ENCODE data around the gene UGT1A6. TPM values are rescaled to one million over a fixed set of nuclear protein-coding genes. Genes with fewer than 3 reads are reported as not detected.

UGT1A6 gene
- polyA plus RNA-seq (2011; rRNA removed) (3.5 and 5.5 TPM in 2 replicates), polyA plus RNA-seq (2017; fragmentation: RNase III; extraction: RNeasy Plus Mini Kit Qiagen cat#74134 plus additional on column Dnase treatment) (2.0 to 2.9 TPM (median 2.5 TPM) in 3 replicates), polyA minus RNA-seq (2011; rRNA and poly(A)+ RNA removed) (4.1 and 4.9 TPM in 2 replicates)
- polyA plus RNA-seq (2012; cell fraction: cytosol; rRNA removed), result 0.63 and 0.67 TPM in 2 replicates
- polyA plus RNA-seq (2012; cell fraction: nucleus; rRNA removed), result 1.3 and 2.8 TPM in 2 replicates

- Histone ChIP-seq H3K4me3 (no peak within 1 kb of the TSS), H3K4me2 (no peak within 1 kb of the TSS), H3K4me1 (peaks cover 52% of the 10 kb centered on the region), H3K9me3 (peaks cover 55% of the 10 kb centered on the region), H3K27ac (peak within 1 kb of the TSS; percentile 85 to 100)
- no peak for TF ChIP-seq POLR2AphosphoS2 (conservative IDR thresholded peaks at IDR 0.05; ENCODE audit: low read length)
- TF ChIP-seq ZFP36 (IDR thresholded peaks at IDR 0.05; ENCODE audit: borderline replicate concordance, partially characterized antibody), result no peak
- no peak for TF ChIP-seq TP53 (CRISPR knock-in tag; IDR thresholded peaks at IDR 0.05)
- no peak for TF ChIP-seq EHF (CRISPR knock-in tag; IDR thresholded peaks at IDR 0.05)
- TF ChIP-seq RNF2 (IDR thresholded peaks at IDR 0.05; ENCODE audit: borderline replicate concordance, low read depth), result no peak
- no peak for TF ChIP-seq CBX8 (IDR thresholded peaks at IDR 0.05)
- no peak for TF ChIP-seq HOXA7 (CRISPR knock-in tag; IDR thresholded peaks at IDR 0.05)
- TF ChIP-seq ZNF302 (CRISPR knock-in tag; IDR thresholded peaks at IDR 0.05), result no peak
- TF ChIP-seq CHD4 (IDR thresholded peaks at IDR 0.05; ENCODE audit: borderline replicate concordance), result no peak
- TF ChIP-seq HOXB5 (CRISPR knock-in tag; IDR thresholded peaks at IDR 0.05), result no peak
- TF ChIP-seq SREBF2 (IDR thresholded peaks at IDR 0.05), result no peak
- TF ChIP-seq EHMT2 (IDR thresholded peaks at IDR 0.05; ENCODE audit: low read depth), result no peak
- FAIRE-seq (no peak), ATAC-seq (no peak), DNase-seq (ENCODE audit: low read depth in 1 of 2, low spot score in 1 of 2) (no peak)
- WGBS (ENCODE audit: missing lambda C conversion rate), result 79% methylated on average over 4 of the region's 4 CpGs
- POLR2A ChIA-PET, result interaction anchor here (1.4 kb wide), 1 partner anchor 127 kb away, joined by 3 read pairs; the partner anchor contains the start of gene USP40
- CTCF ChIA-PET, result no interaction called here
Observed at GRCh38 chr2:233692648-233693047, at the start of gene UGT1A6. Gene UGT1A6 (plus strand): TSS chr2:233692890. CDS start chr2:233693005, 115 bp downstream.

- Histone ChIP-seq H3K27ac (peak overlapping the region in 1 of 2 experiments; percentile 60; a peak in 3 of 6 replicates), H3K4me1 (no peaks in the 10 kb centered on the region), H3K4me3 (no peak overlapping the region), H3K4me2 (no peak overlapping the region), H3K9me3 (peaks cover 50% of the 10 kb centered on the region)
- 67% methylated on average over 1 of the region's 1 CpG for WGBS (ENCODE audit: missing lambda C conversion rate)
- TF ChIP-seq ESRRA (IDR thresholded peaks at IDR 0.05; ENCODE audit: borderline replicate concordance, low read length) (no peak), RCOR1 (IDR thresholded peaks at IDR 0.05; ENCODE audit: low read depth, low read length) (no peak), E2F6 (IDR thresholded peaks at IDR 0.05; ENCODE audit: borderline replicate concordance, low read depth) (no peak), RFX5 (IDR thresholded peaks at IDR 0.05) (no peak), REST (IDR thresholded peaks at IDR 0.05) (no peak), HDAC2 (IDR thresholded peaks at IDR 0.05) (no peak), PBX3 (IDR thresholded peaks at IDR 0.05) (no peak), HOXA7 (CRISPR knock-in tag; IDR thresholded peaks at IDR 0.05) (no peak), NPAS2 (CRISPR knock-in tag; IDR thresholded peaks at IDR 0.05; ENCODE audit: borderline replicate concordance) (no peak), ELK1 (IDR thresholded peaks at IDR 0.05; ENCODE audit: low read depth, low read length) (no peak), TP53 (CRISPR knock-in tag; IDR thresholded peaks at IDR 0.05) (no peak), SREBF2 (IDR thresholded peaks at IDR 0.05) (no peak), FOXS1 (CRISPR knock-in tag; IDR thresholded peaks at IDR 0.05) (no peak), CBX2 (IDR thresholded peaks at IDR 0.05; ENCODE audit: borderline replicate concordance, low read depth) (no peak), POLR2AphosphoS2 (conservative IDR thresholded peaks at IDR 0.05; ENCODE audit: low read length) (no peak), EHF (CRISPR knock-in tag; IDR thresholded peaks at IDR 0.05) (no peak), FOSB (CRISPR knock-in tag; IDR thresholded peaks at IDR 0.05) (no peak)
- DNase-seq (ENCODE audit: low read depth in 1 of 2, low spot score in 1 of 2) (peak in 1 of 2 experiments; percentile 64), ATAC-seq (peak in 1 of 2 experiments; percentile 87; a peak in 3 of 6 replicates), FAIRE-seq (no peak)
- ChIA-PET POLR2A (no interaction called here), CTCF (interaction anchor here (1.1 kb wide), 1 partner anchor 48 kb away, joined by 4 read pairs; no protein-coding TSS in a partner anchor)
Observed at GRCh38 chr2:233643128-233643527, 49.6 kb upstream of the UGT1A6 start.

Measured in A549 (cell line).